GM10847 (cell line): ENCODE results near the gene ELN.

ENCODE experiments used
- POLR2A ChIP-seq: IDR thresholded peaks from 2 replicates; pipeline ENCODE4 v1.6.1; 2011; ENCODE audit not compliant: insufficient read length; ENCODE audit errors: extremely low read depth

The ELN gene

GRCh38 chr7:73995821-73996511 lies 32.0 kb upstream of the ELN start:
- TF ChIP-seq POLR2A, result no peak

- TF ChIP-seq POLR2A, result no peak
Observed at GRCh38 chr7:73997056-73997455, 30.9 kb upstream of the ELN start.

- TF ChIP-seq POLR2A, result no peak
Observed at GRCh38 chr7:73999664-74000435, 28.1 kb upstream of the ELN start.

GRCh38 chr7:74000489-74001149 lies 27.4 kb upstream of the ELN start:
- no peak for TF ChIP-seq POLR2A

GRCh38 chr7:74001150-74001494 lies 26.9 kb upstream of the ELN start:
- no peak for TF ChIP-seq POLR2A

- TF ChIP-seq POLR2A, result no peak
Observed at GRCh38 chr7:74002474-74003017, 25.4 kb upstream of the ELN start.

- TF ChIP-seq POLR2A, result no peak
Observed at GRCh38 chr7:74003621-74004020, 24.4 kb upstream of the ELN start.

GRCh38 chr7:74006032-74006431 lies 21.9 kb upstream of the ELN start:
- no peak for TF ChIP-seq POLR2A

- TF ChIP-seq POLR2A, result no peak
Observed at GRCh38 chr7:74006451-74007241, 21.3 kb upstream of the ELN start.

GRCh38 chr7:74007242-74007567 lies 20.8 kb upstream of the ELN start:
- no peak for TF ChIP-seq POLR2A

GRCh38 chr7:74008687-74009086 lies 19.3 kb upstream of the ELN start:
- TF ChIP-seq POLR2A, result no peak

- no peak for TF ChIP-seq POLR2A
Observed at GRCh38 chr7:74009719-74010118, 18.3 kb upstream of the ELN start.

- no peak for TF ChIP-seq POLR2A
Observed at GRCh38 chr7:74010407-74010806, 17.6 kb upstream of the ELN start.

GRCh38 chr7:74012842-74013249 lies 15.1 kb upstream of the ELN start:
- TF ChIP-seq POLR2A, result peak; percentile 18

- TF ChIP-seq POLR2A, result no peak
Observed at GRCh38 chr7:74013539-74014272, 14.3 kb upstream of the ELN start.
